Panc1 (cell line): ENCODE data around the gene SECISBP2. TPM values are rescaled to one million over a fixed set of nuclear protein-coding genes. Genes with fewer than 3 reads are reported as not detected.

Experiments used
- ATAC-seq: fragments of 200-7000 bp; cut with Tn5 transposase; 2 replicates; pipeline ENCODE4 v1.9.1; 2020; ENCODE audit warnings: mild to moderate bottlenecking, moderate library complexity
- BruUV-seq: library from RNA; stranded (reverse); fragments of 400-500 nt; replicated peaks from 2 replicates; lab custom pipeline; 2021; lab: Mats Ljungman, UMichigan
- CTCF ChIA-PET: fragments of 300-600 bp; sonication (Branson Sonifier 250); formaldehyde crosslinking; loops from one replicate; lab custom pipeline; 2022; ENCODE audit warnings: antibody characterized with exemption; lab: Charles Lee
- POLR2A ChIA-PET: fragments of 300-600 bp; sonication (Branson Sonifier 250); formaldehyde crosslinking; loops from one replicate; lab custom pipeline; 2022; ENCODE audit warnings: antibody characterized with exemption; lab: Charles Lee
- DNase-seq: peaks from one replicate; pipeline ENCODE4 v3.0.0-alpha.2; 2010; ENCODE audit warnings: low read depth, low spot score
- H3K27ac ChIP-seq: 2 replicates; pipeline ENCODE4 v1.5.1; 2011; ENCODE audit warnings: mild to moderate bottlenecking, low read length, inconsistent platforms
- H3K27me3 ChIP-seq: fragments of 200-500 bp; sonication (Bioruptor generic); 2 replicates; pipeline ENCODE4 v1.6.0; 2014; ENCODE audit warnings: low read length, inconsistent platforms; ENCODE audit not compliant: control insufficient read depth, insufficient read depth
- H3K36me3 ChIP-seq: fragments of 200-500 bp; sonication (Bioruptor generic); 2 replicates; pipeline ENCODE4 v1.5.1; 2014; ENCODE audit warnings: inconsistent platforms, mild to moderate bottlenecking, low read length, moderate library complexity; ENCODE audit not compliant: control insufficient read depth, insufficient read depth
- H3K4me1 ChIP-seq: 2 replicates; pipeline ENCODE4 v1.5.1; 2011; ENCODE audit warnings: inconsistent platforms, mild to moderate bottlenecking, low read length, moderate library complexity; ENCODE audit not compliant: control insufficient read depth, insufficient read depth
- H3K4me3 ChIP-seq, 2 experiments: 2 replicates each; pipeline ENCODE4 v1.5.1; 2011 to 2012; ENCODE audit warnings: low read depth in 2 of 2, low read length in 2 of 2, mild to moderate bottlenecking in 2 of 2, inconsistent platforms in 1 of 2, moderate library complexity in 1 of 2
- H3K9me3 ChIP-seq: fragments of 200-500 bp; sonication (Bioruptor generic); 2 replicates; pipeline ENCODE4 v1.5.1; 2014; ENCODE audit warnings: low read depth, mild to moderate bottlenecking, inconsistent platforms, low read length, moderate library complexity; ENCODE audit not compliant: control insufficient read depth, insufficient read depth
- POLR2AphosphoS5 ChIP-seq: IDR thresholded peaks from 2 replicates; pipeline ENCODE4 v1.6.1; 2012; ENCODE audit warnings: mild to moderate bottlenecking, low read depth, low read length, moderate library complexity
- SIN3A ChIP-seq: IDR thresholded peaks from 2 replicates; pipeline ENCODE4 v1.6.1; 2012; ENCODE audit warnings: low read depth, mild to moderate bottlenecking, low read length, moderate library complexity, borderline replicate concordance; ENCODE audit not compliant: insufficient read depth
- TCF7L2 ChIP-seq: IDR thresholded peaks from 2 replicates; pipeline ENCODE4 v1.6.1; 2011; ENCODE audit warnings: mild to moderate bottlenecking, low read depth, low read length, inconsistent platforms
- in situ Hi-C: cut with HindIII; loops from 2 replicates; pipeline ENCODE4 v1.10.0; 2016; ENCODE audit warnings: low sequenced_read_pairs, low pct_unique_long_range_greater_than_20kb
- intact Hi-C: fragments of 100-400 bp; cut with micrococcal nuclease; formaldehyde crosslinking; loops from one replicate; pipeline ENCODE4 v1.10.0; 2022; ENCODE audit not compliant: unreplicated experiment
- total RNA-seq: library from RNA; stranded (reverse); gene quantifications from one replicate; pipeline ENCODE4 v1.2.1, GENCODE V29; 2021; ENCODE audit not compliant: unreplicated experiment
- TF ChIP-seq, protein P1 (sequence below), 2 experiments: IDR thresholded peaks; 2 replicates each; pipeline ENCODE4 v1.6.1; 2011 to 2012; ENCODE audit warnings: low read depth in 2 of 2, control low read depth in 1 of 2, low read length in 1 of 2, mild to moderate bottlenecking in 1 of 2, moderate library complexity in 1 of 2; ENCODE audit not compliant: insufficient read depth in 1 of 2
- TF ChIP-seq, protein P2 (sequence below): fragments of 450-650 bp; IDR thresholded peaks from 2 replicates; pipeline ENCODE4 v1.5.1; 2017; ENCODE audit warnings: mild to moderate bottlenecking

Gene SECISBP2
- total RNA-seq, 1 experiment from 2014 or later: 17.7 TPM

DNA sequence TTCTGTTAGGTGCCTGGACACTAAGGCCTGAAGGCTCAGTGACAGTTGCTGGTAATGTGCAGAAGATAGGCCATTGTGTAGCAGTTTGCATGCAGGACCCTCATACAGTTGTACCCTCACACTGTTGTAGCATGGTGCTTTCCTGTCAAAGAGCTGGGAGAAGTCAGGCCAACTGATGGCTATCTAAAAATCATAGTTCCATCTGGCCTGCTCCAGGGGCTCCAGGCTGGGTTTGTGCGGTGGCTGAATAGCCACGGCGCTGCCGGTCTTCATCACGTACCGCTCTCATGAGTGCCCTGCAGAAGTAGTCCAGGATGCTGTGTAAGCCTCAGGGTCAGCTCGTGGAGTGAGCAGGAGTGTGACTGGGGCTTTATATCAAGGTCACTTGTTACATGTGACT, 12.2 kb downstream of the SECISBP2 start:
- in situ Hi-C loops: no loop called here
- POLR2A ChIA-PET: no interaction called here
- TF ChIP-seq TCF7L2: no peak
- TF ChIP-seq, protein P1, sequence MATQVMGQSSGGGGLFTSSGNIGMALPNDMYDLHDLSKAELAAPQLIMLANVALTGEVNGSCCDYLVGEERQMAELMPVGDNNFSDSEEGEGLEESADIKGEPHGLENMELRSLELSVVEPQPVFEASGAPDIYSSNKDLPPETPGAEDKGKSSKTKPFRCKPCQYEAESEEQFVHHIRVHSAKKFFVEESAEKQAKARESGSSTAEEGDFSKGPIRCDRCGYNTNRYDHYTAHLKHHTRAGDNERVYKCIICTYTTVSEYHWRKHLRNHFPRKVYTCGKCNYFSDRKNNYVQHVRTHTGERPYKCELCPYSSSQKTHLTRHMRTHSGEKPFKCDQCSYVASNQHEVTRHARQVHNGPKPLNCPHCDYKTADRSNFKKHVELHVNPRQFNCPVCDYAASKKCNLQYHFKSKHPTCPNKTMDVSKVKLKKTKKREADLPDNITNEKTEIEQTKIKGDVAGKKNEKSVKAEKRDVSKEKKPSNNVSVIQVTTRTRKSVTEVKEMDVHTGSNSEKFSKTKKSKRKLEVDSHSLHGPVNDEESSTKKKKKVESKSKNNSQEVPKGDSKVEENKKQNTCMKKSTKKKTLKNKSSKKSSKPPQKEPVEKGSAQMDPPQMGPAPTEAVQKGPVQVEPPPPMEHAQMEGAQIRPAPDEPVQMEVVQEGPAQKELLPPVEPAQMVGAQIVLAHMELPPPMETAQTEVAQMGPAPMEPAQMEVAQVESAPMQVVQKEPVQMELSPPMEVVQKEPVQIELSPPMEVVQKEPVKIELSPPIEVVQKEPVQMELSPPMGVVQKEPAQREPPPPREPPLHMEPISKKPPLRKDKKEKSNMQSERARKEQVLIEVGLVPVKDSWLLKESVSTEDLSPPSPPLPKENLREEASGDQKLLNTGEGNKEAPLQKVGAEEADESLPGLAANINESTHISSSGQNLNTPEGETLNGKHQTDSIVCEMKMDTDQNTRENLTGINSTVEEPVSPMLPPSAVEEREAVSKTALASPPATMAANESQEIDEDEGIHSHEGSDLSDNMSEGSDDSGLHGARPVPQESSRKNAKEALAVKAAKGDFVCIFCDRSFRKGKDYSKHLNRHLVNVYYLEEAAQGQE (IDR thresholded peaks at IDR 0.05; ENCODE audit: insufficient read depth in 1 of 2, low read depth in 2 of 2, low read length in 1 of 2): no peak
- TF ChIP-seq, protein P2, sequence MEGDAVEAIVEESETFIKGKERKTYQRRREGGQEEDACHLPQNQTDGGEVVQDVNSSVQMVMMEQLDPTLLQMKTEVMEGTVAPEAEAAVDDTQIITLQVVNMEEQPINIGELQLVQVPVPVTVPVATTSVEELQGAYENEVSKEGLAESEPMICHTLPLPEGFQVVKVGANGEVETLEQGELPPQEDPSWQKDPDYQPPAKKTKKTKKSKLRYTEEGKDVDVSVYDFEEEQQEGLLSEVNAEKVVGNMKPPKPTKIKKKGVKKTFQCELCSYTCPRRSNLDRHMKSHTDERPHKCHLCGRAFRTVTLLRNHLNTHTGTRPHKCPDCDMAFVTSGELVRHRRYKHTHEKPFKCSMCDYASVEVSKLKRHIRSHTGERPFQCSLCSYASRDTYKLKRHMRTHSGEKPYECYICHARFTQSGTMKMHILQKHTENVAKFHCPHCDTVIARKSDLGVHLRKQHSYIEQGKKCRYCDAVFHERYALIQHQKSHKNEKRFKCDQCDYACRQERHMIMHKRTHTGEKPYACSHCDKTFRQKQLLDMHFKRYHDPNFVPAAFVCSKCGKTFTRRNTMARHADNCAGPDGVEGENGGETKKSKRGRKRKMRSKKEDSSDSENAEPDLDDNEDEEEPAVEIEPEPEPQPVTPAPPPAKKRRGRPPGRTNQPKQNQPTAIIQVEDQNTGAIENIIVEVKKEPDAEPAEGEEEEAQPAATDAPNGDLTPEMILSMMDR: no peak
- no peak for TF ChIP-seq POLR2AphosphoS5
- TF ChIP-seq SIN3A: no peak
- Histone ChIP-seq H3K9me3 (no peaks in the 10 kb centered on the region), H3K27ac (no peak overlapping the region), H3K27me3 (no peaks in the 10 kb centered on the region), H3K4me1 (no peaks in the 10 kb centered on the region), H3K4me3 (no peak overlapping the region), H3K36me3 (peaks cover 3% of the 10 kb centered on the region; the same call in 1 of the 2 replicates)
- CTCF ChIA-PET: no interaction called here
- BruUV-seq: TSS peak; percentile 13
- ATAC-seq (no peak), DNase-seq (no peak)
- intact Hi-C loops: no loop called here

DNA sequence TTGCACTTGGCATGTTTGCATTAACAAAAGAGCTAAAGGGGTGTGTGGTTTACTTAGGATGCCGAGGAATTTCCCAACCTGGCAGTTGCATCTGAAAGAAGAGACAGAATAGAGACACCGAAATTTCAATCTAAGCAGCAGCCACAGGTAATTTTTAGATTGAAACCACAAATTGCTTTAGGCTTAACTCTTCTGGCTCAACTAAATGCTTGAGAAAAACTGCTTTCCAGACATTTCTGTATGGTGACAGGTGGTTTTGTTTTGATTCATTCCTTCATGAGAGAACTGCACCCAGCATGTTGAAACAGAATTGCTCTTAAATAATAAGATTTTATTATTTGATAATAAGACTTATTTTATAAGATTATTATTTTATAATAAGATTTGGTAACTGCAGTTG, 21.5 kb downstream of the SECISBP2 start:
- POLR2A ChIA-PET: no interaction called here

DNA sequence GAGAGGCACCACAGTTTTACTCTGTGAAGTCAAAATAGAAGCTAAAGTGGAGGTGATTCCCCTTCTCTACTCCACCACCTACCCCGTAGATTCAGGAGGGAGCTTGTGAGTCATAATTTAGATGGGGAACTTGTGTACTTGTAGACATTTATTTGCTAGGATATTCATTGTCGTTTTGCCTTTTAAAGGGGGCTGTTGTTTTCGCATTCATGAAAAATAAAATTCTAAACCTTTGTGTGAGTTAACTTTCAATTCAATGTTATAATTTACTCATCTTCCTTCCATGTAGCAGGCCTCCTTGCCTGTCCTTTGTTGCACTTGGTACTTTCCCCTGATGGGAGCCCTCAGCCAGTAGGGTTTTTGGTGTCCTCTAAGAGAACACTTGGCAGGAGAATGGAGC, 22.0 kb downstream of the SECISBP2 start:
- H3K4me1 ChIP-seq: no peaks in the 10 kb centered on the region
- CTCF ChIA-PET: no interaction called here
- DNase-seq (no peak), ATAC-seq (no peak)
- POLR2A ChIA-PET: no interaction called here
- H3K27me3 ChIP-seq: no peaks in the 10 kb centered on the region
- intact Hi-C loops (no loop called here), in situ Hi-C loops (no loop called here)
- BruUV-seq: no TSS peak
- H3K27ac ChIP-seq: no peak overlapping the region
- H3K36me3 ChIP-seq: no peaks in the 10 kb centered on the region; the same call in 1 of the 2 replicates
- no peaks in the 10 kb centered on the region for H3K9me3 ChIP-seq
- H3K4me3 ChIP-seq: no peak overlapping the region
- TF ChIP-seq SIN3A (no peak), TCF7L2 (no peak), POLR2AphosphoS5 (no peak)
- TF ChIP-seq, protein P2: no peak
- TF ChIP-seq, protein P1 (IDR thresholded peaks at IDR 0.05; ENCODE audit: insufficient read depth in 1 of 2, low read depth in 2 of 2, low read length in 1 of 2): no peak

More for the DNA sequence above, 21.5 kb downstream of the SECISBP2 start:
- DNase-seq (no peak), ATAC-seq (no peak)
- intact Hi-C loops (no loop called here), in situ Hi-C loops (no loop called here)
- Histone ChIP-seq H3K4me3 (no peak overlapping the region), H3K36me3 (no peaks in the 10 kb centered on the region; the same call in 1 of the 2 replicates), H3K4me1 (no peaks in the 10 kb centered on the region), H3K9me3 (no peaks in the 10 kb centered on the region), H3K27me3 (no peaks in the 10 kb centered on the region), H3K27ac (no peak overlapping the region)
- no TSS peak for BruUV-seq
- CTCF ChIA-PET: no interaction called here
- TF ChIP-seq SIN3A: no peak
